Esophagus (tissue), 2 donors: ENCODE results near the gene EIF3A. TPM values are rescaled to one million over a fixed set of nuclear protein-coding genes. Genes with fewer than 3 reads are reported as not detected.
"Not testable (repeated sequence)": the region's sequence is repeated elsewhere in the genome, so short reads cannot be mapped to it uniquely, and the experiment has no call there.

Experiments
- H3K27ac ChIP-seq, 2 donors: one replicate each; pipeline ENCODE4 v1.5.1; 2013; ENCODE audit warnings: low read depth in 2 of 2, mild to moderate bottlenecking in 2 of 2, inconsistent platforms in 1 of 2, low read length in 1 of 2, moderate library complexity in 1 of 2
- H3K27me3 ChIP-seq, 2 donors: one replicate each; pipeline ENCODE4 v1.6.1; 2013; ENCODE audit warnings: low read length in 2 of 2, control low read depth in 1 of 2, mild to moderate bottlenecking in 1 of 2; ENCODE audit not compliant: insufficient read depth in 2 of 2, control insufficient read depth in 1 of 2
- H3K36me3 ChIP-seq, 2 donors: one replicate each; pipeline ENCODE4 v1.6.1; 2013; ENCODE audit warnings: low read length in 1 of 2; ENCODE audit not compliant: control insufficient read depth in 2 of 2, insufficient read depth in 2 of 2
- H3K4me1 ChIP-seq, 2 donors: one replicate each; pipeline ENCODE4 v1.6.1; 2013; ENCODE audit warnings: low read length in 1 of 2; ENCODE audit not compliant: control insufficient read depth in 2 of 2, insufficient read depth in 2 of 2
- H3K4me3 ChIP-seq, 2 donors: one replicate each; pipeline ENCODE4 v1.5.1; 2013; ENCODE audit warnings: low read length in 2 of 2, mild to moderate bottlenecking in 2 of 2, low read depth in 1 of 2, moderate library complexity in 1 of 2
- H3K9me3 ChIP-seq, 2 donors: one replicate each; pipeline ENCODE4 v1.6.1; 2013; ENCODE audit warnings: mild to moderate bottlenecking in 2 of 2, low read depth in 1 of 2, low read length in 1 of 2, moderate library complexity in 1 of 2; ENCODE audit not compliant: control insufficient read depth in 2 of 2, insufficient read depth in 1 of 2
- WGBS, 2 donors: extraction: QIAGEN DNeasy Blood & Tissue Kit; methylation state at CpG; one replicate each; pipeline ENCODE4 v1.1.7; 2013; 5-methylcytosine and 5-hydroxymethylcytosine counted together
- polyA plus RNA-seq, 2 donors: library from polyadenylated mRNA; stranded (reverse); fragments of 200-250 nt; gene quantifications; one replicate each; pipeline ENCODE4 v1.2.3, GENCODE V29; 2013
- donor health status: healthy with polysubstance abuse.
- donor health status: Bipolar disorder and iron deficiency.

Gene EIF3A
- polyA plus RNA-seq, 2 donors: 32.3 to 51.0 TPM

DNA sequence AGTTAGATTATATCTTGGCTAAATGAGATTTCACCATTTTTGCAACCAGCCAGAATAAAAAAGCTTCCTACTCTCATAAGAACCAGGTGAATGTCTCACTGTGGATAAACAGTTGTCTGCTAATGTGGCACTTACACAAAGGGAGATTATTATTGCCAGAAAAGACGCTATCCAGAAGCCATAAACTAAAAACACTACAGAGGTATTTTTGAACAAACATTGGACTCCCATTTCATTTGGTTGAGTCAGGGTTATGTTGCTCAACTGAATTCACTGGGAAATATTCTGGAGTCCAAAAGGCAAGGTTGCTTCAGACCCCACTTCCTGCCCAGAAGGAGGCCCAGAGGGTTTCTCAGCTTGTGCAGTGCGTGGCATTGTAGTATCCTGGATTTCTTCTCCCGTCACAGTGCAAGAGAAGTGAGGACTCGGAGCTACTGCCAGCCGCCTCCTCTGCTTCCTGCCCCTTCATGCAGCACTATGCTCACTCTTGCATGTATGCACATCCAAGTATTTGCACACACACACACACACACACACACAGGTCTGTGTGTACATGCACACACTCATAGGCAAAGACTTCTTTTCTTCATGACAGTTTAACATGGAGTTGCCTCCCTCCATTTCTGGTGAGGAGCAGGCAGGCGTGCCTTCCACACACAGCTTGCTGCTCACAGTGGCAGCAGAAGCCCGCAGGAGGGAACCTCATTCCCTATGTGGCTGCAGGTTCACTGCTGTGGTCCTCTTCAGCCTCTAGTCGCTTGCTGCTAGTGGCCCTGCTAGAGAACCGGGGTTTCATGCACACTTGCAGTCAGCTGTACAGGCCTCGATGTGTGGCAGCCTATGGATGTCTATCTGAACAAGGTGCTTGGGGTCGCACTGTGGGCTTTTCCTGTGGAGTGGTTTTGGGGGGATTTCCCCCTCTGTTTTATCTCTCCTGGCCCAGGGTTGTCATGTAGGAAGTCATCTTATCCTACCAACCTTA is 33.4 kb upstream of the EIF3A start:
- Histone ChIP-seq H3K9me3 (no peaks in the 10 kb centered on the region), H3K4me3 (no peak overlapping the region), H3K4me1 (no peaks in the 10 kb centered on the region), H3K36me3 (peaks cover 5 to 12% of the 10 kb centered on the region in 2 donors), H3K27ac (no peak overlapping the region), H3K27me3 (no peaks in the 10 kb centered on the region)
- WGBS, 2 donors: 84 to 89% methylated on average over 11 of the region's 11 CpGs

DNA sequence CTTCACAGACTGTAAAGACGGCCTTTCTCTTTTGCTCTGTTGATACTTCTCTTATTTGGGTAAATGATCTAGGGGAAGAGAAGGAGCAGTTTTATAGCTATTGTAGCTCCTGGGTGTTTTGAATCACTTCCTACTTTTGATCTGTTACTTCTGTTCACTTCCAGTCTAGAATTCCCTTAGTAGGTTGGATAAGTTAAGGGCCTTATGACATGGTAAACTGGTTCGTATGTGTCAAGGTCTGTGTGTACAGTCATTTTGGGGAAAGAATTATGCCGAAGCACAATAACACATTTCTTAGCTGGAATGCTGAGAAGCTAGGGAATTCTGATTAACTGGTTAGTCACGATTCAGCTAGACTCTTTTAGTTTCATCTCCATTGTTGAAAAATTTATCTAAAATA is 31.4 kb upstream of the EIF3A start:
- Histone ChIP-seq H3K9me3 (no peaks in the 10 kb centered on the region), H3K4me1 (no peaks in the 10 kb centered on the region), H3K27me3 (no peaks in the 10 kb centered on the region), H3K4me3 (no peak overlapping the region), H3K27ac (no peak overlapping the region), H3K36me3 (peaks cover 5 to 9% of the 10 kb centered on the region in 2 donors)
- WGBS, 2 donors: 89 to 90% methylated on average over 4 of the region's 4 CpGs

DNA sequence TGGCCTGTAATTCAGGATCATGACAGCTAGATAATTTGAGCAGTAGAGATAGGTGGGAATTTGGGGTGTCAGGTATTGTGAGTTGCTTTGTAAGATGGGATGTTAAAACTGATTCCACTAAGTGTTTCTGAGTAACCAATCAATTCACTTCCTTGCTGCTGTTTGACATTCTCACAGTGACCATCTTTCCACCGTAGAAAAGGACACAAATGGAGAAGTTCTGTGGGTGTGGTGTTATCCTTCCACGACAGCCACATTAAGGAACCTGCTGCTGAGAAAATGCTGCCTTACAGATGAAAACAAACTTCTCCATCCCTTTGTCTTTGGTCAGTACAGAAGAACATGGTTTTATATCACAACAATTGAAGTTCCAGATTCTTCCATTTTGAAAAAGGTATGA is 27.2 kb upstream of the EIF3A start:
- 89 to 92% methylated on average over 2 of the region's 2 CpGs for WGBS, 2 donors
- H3K27me3 ChIP-seq, H3K4me3 ChIP-seq, H3K9me3 ChIP-seq, H3K27ac ChIP-seq, H3K36me3 ChIP-seq, H3K4me1 ChIP-seq: not testable (repeated sequence)

DNA sequence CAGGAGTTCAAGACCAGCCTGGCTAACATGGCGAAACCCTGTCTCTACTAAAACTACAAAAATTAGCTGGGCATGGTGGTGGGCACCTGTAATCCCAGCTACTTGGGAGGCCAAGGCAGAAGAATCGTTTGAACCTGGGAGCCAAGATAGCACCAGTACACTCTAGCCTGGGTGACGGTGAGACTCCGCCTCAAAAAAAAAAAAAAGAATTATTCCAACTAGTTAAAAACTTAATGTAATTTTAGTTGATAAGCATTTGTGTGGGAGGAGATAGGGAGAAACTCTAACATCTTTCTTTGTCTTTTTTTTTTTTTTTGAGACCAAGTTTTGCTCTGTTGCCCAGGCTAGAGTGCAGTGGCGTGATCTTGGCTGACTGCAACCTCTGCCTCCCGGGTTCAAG is 26.5 kb upstream of the EIF3A start:
- H3K4me3 ChIP-seq, H3K4me1 ChIP-seq, H3K27ac ChIP-seq, H3K27me3 ChIP-seq, H3K36me3 ChIP-seq, H3K9me3 ChIP-seq: not testable (repeated sequence)
- 92 to 96% methylated on average over 6 of the region's 6 CpGs for WGBS, 2 donors

DNA sequence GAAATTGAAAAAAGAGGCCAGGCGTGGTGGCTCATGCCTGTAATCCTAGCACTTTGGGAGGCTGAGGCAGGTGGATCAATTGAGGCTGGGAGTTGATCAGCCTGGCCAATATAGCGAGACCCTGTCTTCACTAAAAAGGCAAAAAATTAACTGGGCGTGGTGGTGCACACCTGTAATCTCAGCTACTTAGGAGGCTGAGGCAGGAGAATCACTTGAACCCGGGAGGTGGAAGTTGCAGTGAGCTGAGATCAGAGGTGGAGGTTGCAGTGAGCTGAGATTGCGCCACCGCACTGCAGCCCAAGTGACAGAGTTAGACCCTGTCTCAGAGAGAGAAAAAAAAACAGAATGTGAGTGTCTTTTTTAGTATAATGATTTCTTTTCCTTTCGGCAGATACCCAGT is 25.3 kb upstream of the EIF3A start:
- H3K27ac ChIP-seq, H3K27me3 ChIP-seq, H3K36me3 ChIP-seq, H3K4me3 ChIP-seq, H3K9me3 ChIP-seq, H3K4me1 ChIP-seq: not testable (repeated sequence)
- 97% methylated on average over 7 of the region's 7 CpGs for WGBS, 2 donors

DNA sequence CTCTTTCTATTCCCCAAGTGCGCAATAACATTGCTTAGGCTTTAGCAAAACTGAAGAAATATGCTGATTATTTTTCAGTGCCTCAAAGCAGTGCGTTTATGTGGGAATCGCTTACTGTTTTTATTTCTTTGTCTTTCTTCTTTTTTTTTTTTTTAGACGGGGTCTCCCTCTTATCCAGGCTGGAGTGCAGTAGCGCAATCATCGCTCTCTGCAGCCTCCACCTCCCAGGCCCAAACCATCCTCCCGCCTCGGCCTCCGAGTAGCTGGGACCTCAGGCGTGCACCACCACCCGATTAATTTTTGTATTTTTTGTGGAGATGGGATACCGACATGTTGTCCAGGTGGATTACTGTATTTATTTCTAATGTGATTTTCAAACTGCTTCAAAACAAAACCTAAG is 24.5 kb upstream of the EIF3A start:
- 90 to 91% methylated on average over 12 of the region's 12 CpGs for WGBS, 2 donors
- Histone ChIP-seq H3K4me1 (peaks cover 0 to 7% of the 10 kb centered on the region in 2 donors), H3K4me3 (peak overlapping the region; percentile 74 to 82), H3K9me3 (no peaks in the 10 kb centered on the region), H3K27me3 (no peaks in the 10 kb centered on the region), H3K27ac (no peak overlapping the region), H3K36me3 (no peaks in the 10 kb centered on the region)

DNA sequence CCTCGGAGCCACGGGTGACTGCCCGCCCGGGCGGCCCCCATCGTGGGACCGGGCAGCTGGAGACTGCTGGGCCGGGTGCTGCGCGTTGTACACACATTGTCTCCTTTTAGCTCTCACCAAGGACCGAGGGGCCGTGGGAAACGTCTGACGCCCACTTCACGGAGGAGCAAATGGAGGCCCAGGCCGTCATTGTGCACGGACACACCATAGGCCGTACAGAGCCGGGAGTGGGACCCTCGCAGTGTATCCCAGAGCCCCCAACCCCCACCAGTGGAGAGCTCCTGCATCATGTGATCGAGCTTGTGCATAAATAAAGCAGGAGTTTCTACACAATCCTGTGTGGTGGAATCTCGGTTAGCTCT is 24.0 kb upstream of the EIF3A start:
- Histone ChIP-seq H3K9me3 (no peaks in the 10 kb centered on the region), H3K4me1 (peaks cover 0 to 7% of the 10 kb centered on the region in 2 donors), H3K27ac (peak overlapping the region; percentile 77 to 92), H3K27me3 (no peaks in the 10 kb centered on the region), H3K4me3 (peak overlapping the region; percentile 74 to 82), H3K36me3 (no peaks in the 10 kb centered on the region)
- WGBS, 2 donors: 1% methylated on average over 22 of the region's 22 CpGs

DNA sequence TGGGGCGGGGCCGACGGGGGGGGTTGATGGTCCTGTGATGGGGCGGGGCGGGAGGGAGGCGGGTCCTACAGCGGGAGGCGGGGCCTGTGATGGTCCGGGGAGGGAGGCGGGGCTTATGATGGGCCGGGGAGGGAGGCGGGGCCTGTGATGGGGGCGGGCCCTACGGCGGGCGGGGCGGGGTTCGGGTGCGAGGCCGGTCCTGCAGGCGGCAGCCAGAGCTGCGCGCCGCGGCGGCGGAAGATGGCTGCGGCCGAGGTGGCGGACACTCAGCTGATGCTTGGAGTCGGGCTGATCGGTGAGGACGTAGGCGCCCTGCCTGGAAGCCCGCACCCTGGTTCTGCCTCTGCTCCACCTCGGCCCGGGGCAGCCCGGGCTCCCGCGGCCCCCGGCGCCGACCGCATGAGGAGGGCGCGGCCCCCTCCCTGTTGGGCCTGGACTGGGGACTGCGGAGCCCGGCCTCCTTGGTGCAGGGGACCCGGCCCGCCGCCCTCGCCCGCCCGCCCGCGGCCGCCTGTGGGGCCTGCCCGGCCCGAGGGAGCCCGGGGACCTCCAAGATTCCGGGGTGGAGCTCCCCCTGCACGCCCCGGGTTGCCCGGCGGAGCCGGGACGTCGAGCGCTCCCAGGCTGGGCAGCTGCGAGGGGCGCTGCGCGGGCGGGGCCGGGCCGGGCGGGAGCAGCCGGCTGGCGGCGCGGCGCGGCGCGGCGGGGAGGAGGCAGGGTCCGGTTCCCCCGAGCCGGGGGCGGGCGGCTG is 23.5 kb upstream of the EIF3A start, which contains the start of gene DENND10:
Gene DENND10, plus strand, starts transcription at position 211 of the 751 bp plus-strand sequence. Its CDS starts 30 bp downstream, at position 241.
- H3K4me1 ChIP-seq: peaks cover 0 to 7% of the 10 kb centered on the region in 2 donors

DNA sequence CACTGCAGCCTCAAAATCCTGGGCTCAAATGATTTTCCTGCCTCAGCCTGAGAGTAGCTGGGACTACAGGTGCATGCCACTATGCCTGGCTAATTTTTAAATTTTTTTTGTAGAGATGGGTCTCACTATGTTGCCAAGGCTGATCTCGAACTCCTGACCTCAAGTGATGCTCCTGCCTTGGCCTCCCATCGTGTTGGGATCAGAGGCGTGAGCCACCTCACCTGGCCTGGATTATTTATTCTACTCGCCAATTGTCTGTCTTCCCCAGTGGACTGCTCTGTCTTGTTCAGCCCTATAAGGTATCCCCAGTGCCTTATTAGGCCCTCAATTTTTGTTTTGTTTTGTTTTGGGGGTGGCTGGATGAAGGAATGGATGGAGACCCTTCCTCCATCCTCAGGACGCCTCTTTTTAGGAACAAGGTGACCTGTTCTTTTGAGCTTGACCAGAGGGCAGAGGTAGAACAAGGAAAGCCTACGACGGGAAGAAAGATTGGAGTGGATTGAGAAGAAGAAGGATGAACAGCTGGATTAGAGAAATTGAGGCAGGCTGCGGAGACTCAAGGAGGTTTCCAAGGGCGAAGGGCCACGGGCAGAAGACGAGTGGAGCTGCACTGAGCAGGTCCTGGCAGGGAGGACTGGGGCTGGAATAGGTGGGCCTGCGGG is 22.8 kb upstream of the EIF3A start:
- 50 to 51% methylated on average over 11 to 12 of the region's 12 CpGs for WGBS, 2 donors
- peak overlapping the region; percentile 14 to 78 for H3K27ac ChIP-seq
- no peaks in the 10 kb centered on the region for H3K9me3 ChIP-seq
- no peaks in the 10 kb centered on the region for H3K36me3 ChIP-seq
- peaks cover 0 to 7% of the 10 kb centered on the region in 2 donors for H3K4me1 ChIP-seq
- no peaks in the 10 kb centered on the region for H3K27me3 ChIP-seq
- no peak overlapping the region for H3K4me3 ChIP-seq

More for the DNA sequence above, 23.5 kb upstream of the EIF3A start, which contains the start of gene DENND10:
- Histone ChIP-seq H3K27me3 (no peaks in the 10 kb centered on the region), H3K4me3 (peak within 1 kb of the TSS; percentile 74 to 82), H3K27ac (peak within 1 kb of the TSS; percentile 77 to 92), H3K36me3 (no peaks in the 10 kb centered on the region), H3K9me3 (no peaks in the 10 kb centered on the region)
- WGBS, 2 donors: 0 to 1% methylated on average over 45 to 89 of the region's 91 CpGs
